DOHH2 (cell line): ENCODE data around the gene BLM.

Experiments used
- EZH2phosphoT487 ChIP-seq: fragments of 200-600 bp; sonication (generic); IDR thresholded peaks from 2 replicates; pipeline ENCODE4 v1.6.1; 2017; ENCODE audit warnings: borderline replicate concordance, mild to moderate bottlenecking, antibody characterized with exemption, low read length, moderate library complexity, mixed read lengths
- TF ChIP-seq, protein P1 (sequence below): fragments of 200-600 bp; sonication (generic); IDR thresholded peaks from one replicate; pipeline ENCODE4 v1.5.1; 2014; ENCODE audit warnings: antibody characterized with exemption, mild to moderate bottlenecking, low read depth, low read length; ENCODE audit not compliant: poor library complexity, severe bottlenecking

DNA sequence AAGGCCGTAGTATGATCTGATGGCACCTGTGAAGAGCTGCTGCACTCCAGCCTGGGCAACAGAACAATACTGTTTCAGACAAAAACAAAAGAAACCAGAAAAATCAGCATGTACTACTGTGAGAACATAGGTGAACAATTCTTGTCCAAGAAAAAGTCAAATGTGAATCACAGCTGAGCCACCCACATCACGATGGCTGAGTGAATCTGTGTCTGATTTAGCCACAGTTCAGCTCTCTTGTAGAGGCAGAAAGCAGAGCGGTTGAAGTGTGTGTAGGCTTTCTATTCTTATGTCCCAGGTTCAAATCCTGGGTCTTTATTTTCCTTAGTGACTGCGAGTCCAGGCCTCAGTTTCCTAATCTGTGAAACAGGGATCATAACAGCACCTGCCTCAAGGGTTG lies 146.8 kb downstream of the BLM start:
- TF ChIP-seq, protein P1, sequence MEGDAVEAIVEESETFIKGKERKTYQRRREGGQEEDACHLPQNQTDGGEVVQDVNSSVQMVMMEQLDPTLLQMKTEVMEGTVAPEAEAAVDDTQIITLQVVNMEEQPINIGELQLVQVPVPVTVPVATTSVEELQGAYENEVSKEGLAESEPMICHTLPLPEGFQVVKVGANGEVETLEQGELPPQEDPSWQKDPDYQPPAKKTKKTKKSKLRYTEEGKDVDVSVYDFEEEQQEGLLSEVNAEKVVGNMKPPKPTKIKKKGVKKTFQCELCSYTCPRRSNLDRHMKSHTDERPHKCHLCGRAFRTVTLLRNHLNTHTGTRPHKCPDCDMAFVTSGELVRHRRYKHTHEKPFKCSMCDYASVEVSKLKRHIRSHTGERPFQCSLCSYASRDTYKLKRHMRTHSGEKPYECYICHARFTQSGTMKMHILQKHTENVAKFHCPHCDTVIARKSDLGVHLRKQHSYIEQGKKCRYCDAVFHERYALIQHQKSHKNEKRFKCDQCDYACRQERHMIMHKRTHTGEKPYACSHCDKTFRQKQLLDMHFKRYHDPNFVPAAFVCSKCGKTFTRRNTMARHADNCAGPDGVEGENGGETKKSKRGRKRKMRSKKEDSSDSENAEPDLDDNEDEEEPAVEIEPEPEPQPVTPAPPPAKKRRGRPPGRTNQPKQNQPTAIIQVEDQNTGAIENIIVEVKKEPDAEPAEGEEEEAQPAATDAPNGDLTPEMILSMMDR: no peak
- no peak for TF ChIP-seq EZH2phosphoT487
